H1 (cell line): ENCODE data around the gene MYO15B. TPM values are rescaled to one million over a fixed set of nuclear protein-coding genes. Genes with fewer than 3 reads are reported as not detected.
A peak's percentile ranks its signal among the peaks of the same experiment; 100 is the strongest.

Experiments
- CTCF ChIA-PET: fragments of 300-600 bp; sonication (Branson Sonifier 250); formaldehyde crosslinking; loops from one replicate; lab custom pipeline; 2021; ENCODE audit not compliant: partially characterized antibody; lab: Charles Lee
- POLR2A ChIA-PET: fragments of 300-600 bp; sonication (Branson Sonifier 250); formaldehyde crosslinking; loops from one replicate; lab custom pipeline; 2021; ENCODE audit warnings: inconsistent platforms; ENCODE audit not compliant: partially characterized antibody; lab: Charles Lee
- DNase-seq, 2 experiments: peaks; one replicate each; pipeline versions ENCODE4 v3.0.0 to v3.0.0-alpha.2; 2010 to 2022; ENCODE audit warnings: low spot score in 2 of 2, low read depth in 1 of 2, mixed read lengths in 1 of 2
- FAIRE-seq: peaks from 2 replicates; lab custom pipeline; 2011; peaks lifted over from hg19 to GRCh38; lab: Jason Lieb, UNC
- H2AFZ ChIP-seq: 2 replicates; pipeline ENCODE4 v1.8.1; 2012; ENCODE audit warnings: low read length, inconsistent platforms
- H2AK5ac ChIP-seq: 2 replicates; pipeline ENCODE4 v1.6.1; 2013; ENCODE audit warnings: low read depth, low read length
- H2BK120ac ChIP-seq: replicated peaks from 2 replicates; pipeline ENCODE3; 2013; ENCODE audit warnings: low read depth, low read length, inconsistent platforms
- H2BK12ac ChIP-seq: 2 replicates; pipeline ENCODE4 v1.6.1; 2013; ENCODE audit warnings: low read depth, low read length
- H2BK15ac ChIP-seq: 2 replicates; pipeline ENCODE4 v1.6.1; 2013; ENCODE audit warnings: low read length
- H2BK20ac ChIP-seq: 2 replicates; pipeline ENCODE4 v1.6.1; 2013; ENCODE audit warnings: low read length
- H2BK5ac ChIP-seq: 2 replicates; pipeline ENCODE4 v1.6.1; 2013; ENCODE audit warnings: low read depth, low read length
- H3K14ac ChIP-seq: 2 replicates; pipeline ENCODE4 v1.6.1; 2013; ENCODE audit warnings: inconsistent platforms; ENCODE audit not compliant: insufficient read length
- H3K18ac ChIP-seq: 2 replicates; pipeline ENCODE4 v1.6.1; 2013; ENCODE audit warnings: low read length; ENCODE audit errors: extremely low read depth
- H3K23ac ChIP-seq: 2 replicates; pipeline ENCODE4 v1.6.1; 2013; ENCODE audit warnings: inconsistent platforms; ENCODE audit not compliant: insufficient read length
- H3K23me2 ChIP-seq: 2 replicates; pipeline ENCODE4 v1.6.1; 2013; ENCODE audit warnings: low read depth, low read length
- H3K27ac ChIP-seq: 2 replicates; pipeline ENCODE4 v1.6.1; 2011; ENCODE audit warnings: low read depth, low read length, inconsistent platforms
- H3K27me3 ChIP-seq, 4 experiments: replicated peaks in 1 of 4; 1 replicate in 1 of 4; 2 replicates in 3 of 4; pipeline versions ENCODE4 v1.6.1 to v1.8.1; 2011 to 2013; ENCODE audit warnings: low read length in 3 of 4, mild to moderate bottlenecking in 3 of 4, inconsistent platforms in 2 of 4, mixed read lengths in 2 of 4, moderate library complexity in 1 of 4; ENCODE audit not compliant: control insufficient read depth in 3 of 4, insufficient read depth in 3 of 4; ENCODE audit errors: extremely low read depth in 1 of 4
- H3K36me3 ChIP-seq, 4 experiments: 2 replicates each; pipeline versions ENCODE4 v1.6.1 to v1.8.1; 2011 to 2013; ENCODE audit warnings: mild to moderate bottlenecking in 4 of 4, low read length in 3 of 4, moderate library complexity in 2 of 4, control low read depth in 1 of 4, inconsistent platforms in 1 of 4; ENCODE audit not compliant: insufficient read depth in 4 of 4, control insufficient read depth in 2 of 4
- H3K4ac ChIP-seq: replicated peaks from 2 replicates; pipeline ENCODE3; 2013; ENCODE audit warnings: low read length, low read depth, mixed read lengths, inconsistent platforms; ENCODE audit not compliant: insufficient read length
- H3K4me1 ChIP-seq, 4 experiments: replicated peaks in 1 of 4; 1 replicate in 1 of 4; 2 replicates in 3 of 4; pipeline versions ENCODE4 v1.6.1 to v1.8.1; 2011 to 2013; ENCODE audit warnings: low read length in 3 of 4, inconsistent platforms in 2 of 4, mixed read lengths in 1 of 4; ENCODE audit not compliant: insufficient read depth in 4 of 4, control insufficient read depth in 3 of 4
- H3K4me2 ChIP-seq, 2 experiments: 2 replicates each; pipeline versions ENCODE4 v1.6.1 to v1.8.1; 2011 to 2013; ENCODE audit warnings: low read depth in 2 of 2, low read length in 2 of 2, control low read depth in 1 of 2, inconsistent platforms in 1 of 2, mild to moderate bottlenecking in 1 of 2; ENCODE audit not compliant: insufficient read depth in 1 of 2
- H3K4me3 ChIP-seq, 4 experiments: fragments of 200-600, 300-600 bp in 1 of 4; sonication (generic), shearing (Covaris generic), sonication (Bioruptor Twin) in 1 of 4; 2 replicates each; pipeline versions ENCODE4 v1.5.1 to v1.8.1; 2011 to 2016; ENCODE audit warnings: low read length in 4 of 4, low read depth in 3 of 4, control low read depth in 2 of 4, inconsistent platforms in 2 of 4, mild to moderate bottlenecking in 2 of 4, mixed read lengths in 1 of 4, moderate library complexity in 1 of 4; ENCODE audit not compliant: insufficient read depth in 2 of 4; ENCODE audit errors: extremely low read depth in 1 of 4
- H3K56ac ChIP-seq: replicated peaks from 2 replicates; pipeline ENCODE3; 2013; ENCODE audit warnings: low read depth, mild to moderate bottlenecking, mixed read lengths, low read length, inconsistent platforms; ENCODE audit not compliant: insufficient read length
- H3K79me1 ChIP-seq: 2 replicates; pipeline ENCODE4 v1.6.1; 2013; ENCODE audit warnings: low read depth, low read length, control low read depth
- H3K79me2 ChIP-seq, 2 experiments: 2 replicates each; pipeline versions ENCODE4 v1.6.1 to v1.8.1; 2012 to 2013; ENCODE audit warnings: low read length in 2 of 2, mild to moderate bottlenecking in 2 of 2, inconsistent platforms in 1 of 2; ENCODE audit not compliant: insufficient read depth in 2 of 2, control insufficient read depth in 1 of 2
- H3K9ac ChIP-seq, 4 experiments: replicated peaks in 1 of 4; 1 replicate in 1 of 4; 2 replicates in 3 of 4; pipeline versions ENCODE4 v1.6.1 to v1.8.1; 2011 to 2013; ENCODE audit warnings: low read depth in 3 of 4, low read length in 3 of 4, control low read depth in 2 of 4, mild to moderate bottlenecking in 2 of 4, moderate library complexity in 2 of 4, inconsistent platforms in 1 of 4; ENCODE audit errors: extremely low read depth in 1 of 4
- H3K9me3 ChIP-seq, 2 experiments: 2 replicates each; pipeline versions ENCODE4 v1.6.1 to v1.8.1; 2012 to 2013; ENCODE audit warnings: mild to moderate bottlenecking in 2 of 2, moderate library complexity in 2 of 2, control low read depth in 1 of 2, inconsistent platforms in 1 of 2, low read depth in 1 of 2, low read length in 1 of 2, mixed read lengths in 1 of 2; ENCODE audit not compliant: insufficient read depth in 2 of 2
- H4K20me1 ChIP-seq, 2 experiments: replicated peaks in 1 of 2; 2 replicates each; pipeline versions ENCODE3 to v1.8.1; 2011 to 2013; ENCODE audit warnings: inconsistent platforms in 2 of 2, low read length in 2 of 2, mild to moderate bottlenecking in 1 of 2; ENCODE audit not compliant: insufficient read depth in 2 of 2, control insufficient read depth in 1 of 2
- H4K5ac ChIP-seq: 2 replicates; pipeline ENCODE4 v1.6.1; 2013; ENCODE audit warnings: low read length, low read depth, mixed read lengths, inconsistent platforms; ENCODE audit not compliant: insufficient read length
- H4K8ac ChIP-seq: 2 replicates; pipeline ENCODE4 v1.8.0; 2013; ENCODE audit warnings: mild to moderate bottlenecking, moderate library complexity, low read length, inconsistent platforms; ENCODE audit not compliant: insufficient read depth; ENCODE audit errors: extremely low read depth
- H4K91ac ChIP-seq: replicated peaks from 2 replicates; pipeline ENCODE3; 2013; ENCODE audit warnings: low read length, mixed read lengths, inconsistent platforms; ENCODE audit not compliant: insufficient read length
- CEBPB ChIP-seq: IDR thresholded peaks from 2 replicates; pipeline ENCODE4 v1.6.1; 2012; ENCODE audit warnings: low read depth, low read length
- POLR2AphosphoS5 ChIP-seq: IDR thresholded peaks from 2 replicates; pipeline ENCODE4 v1.6.1; 2011; ENCODE audit warnings: low read depth, low read length
- RBBP5 ChIP-seq: IDR thresholded peaks from 2 replicates; pipeline ENCODE4 v1.7.1; 2012; ENCODE audit warnings: low read depth, mild to moderate bottlenecking, inconsistent platforms, low read length, moderate library complexity, borderline replicate concordance
- SIN3A ChIP-seq, 2 experiments: IDR thresholded peaks in 1 of 2; conservative IDR thresholded peaks in 1 of 2; 2 replicates each; pipeline ENCODE4 v1.6.1; 2011 to 2012; ENCODE audit warnings: low read length in 2 of 2, improper control_type of control experiment in 1 of 2, low read depth in 1 of 2, mild to moderate bottlenecking in 1 of 2
- SP2 ChIP-seq: IDR thresholded peaks from 2 replicates; pipeline ENCODE4 v1.6.1; 2012; ENCODE audit warnings: mild to moderate bottlenecking, low read length, inconsistent platforms
- TAF7 ChIP-seq: optimal IDR thresholded peaks from 2 replicates; pipeline ENCODE3; 2011; ENCODE audit warnings: low read depth, mild to moderate bottlenecking, inconsistent platforms, low read length, moderate library complexity, borderline replicate concordance
- TEAD4 ChIP-seq: IDR thresholded peaks from 2 replicates; pipeline ENCODE4 v1.6.1; 2012; ENCODE audit warnings: low read depth, low read length, inconsistent platforms, mixed read lengths
- USF2 ChIP-seq: IDR thresholded peaks from 2 replicates; pipeline ENCODE4 v1.6.1; 2011; ENCODE audit warnings: low read length, improper control_type of control experiment
- ZNF274 ChIP-seq: IDR thresholded peaks from 2 replicates; pipeline ENCODE4 v1.7.0; 2012; ENCODE audit warnings: low read length, borderline replicate concordance; ENCODE audit errors: extremely low read depth
- WGBS, 2 experiments: shearing (Covaris generic) in 1 of 2; methylation state at CpG; one replicate each; pipeline versions ENCODE4 v1.1.6 to v1.1.7; 2013 to 2015; ENCODE audit warnings: low lambda C conversion rate in 2 of 2, mixed read lengths in 2 of 2, inconsistent platforms in 1 of 2, low coverage in 1 of 2, missing lambda C conversion rate in 1 of 2; ENCODE audit not compliant: insufficient replicate concordance in 2 of 2, insufficient coverage in 1 of 2, insufficient read length in 1 of 2; ENCODE audit errors: extremely low coverage in 1 of 2, missing lambda C conversion rate in 1 of 2; 5-methylcytosine and 5-hydroxymethylcytosine counted together
- polyA plus RNA-seq, 7 experiments: library from polyadenylated mRNA; depleted of rRNA in 3 of 7; stranded (reverse) in 5 of 7; unstranded in 2 of 7; fragments of >200 nt in 5 of 7; fragments of 200-250 nt in 2 of 7; gene quantifications; 1 replicate in 5 of 7; 2 replicates in 1 of 7; 4 replicates in 1 of 7; pipeline versions ENCODE4 v1.2.1 to v1.2.3, GENCODE V29; 2011 to 2013; ENCODE audit warnings: missing spikeins in 2 of 7, mixed read lengths in 2 of 7
- total RNA-seq: library from RNA; stranded (reverse); fragmentation: NEBNext Ultra II Directional; extraction: Animal tissue kit (Norgen Biotek cat#: 25700); gene quantifications from 2 replicates; pipeline ENCODE4 v1.2.1, GENCODE V29; 2021

Gene MYO15B
- total and polyA plus RNA-seq, 2 of the 8 experiments (the other 6 are each of a cell fraction or from before 2014, with no cell fraction given) = 7.1 to 11.2 TPM

GRCh38 chr17:75640556-75641119, 53.0 kb downstream of the MYO15B start:
- H3K4me2 ChIP-seq = no peak overlapping the region
- POLR2A ChIA-PET = interaction anchor here (0.6 to 2.2 kb wide), 4 partner anchors 10 to 144 kb away, joined by 3 to 9 read pairs (median 4); partner anchors contain the start of gene UNK
- no peaks in the 10 kb centered on the region for H3K9me3 ChIP-seq
- 0 out of 2 replicates have a peak overlapping the region, but pooled peaks have one; percentile 17 for H2BK12ac ChIP-seq
- H2BK15ac ChIP-seq = no peak overlapping the region
- no peak overlapping the region for H4K5ac ChIP-seq
- no peak overlapping the region for H4K91ac ChIP-seq
- no peak overlapping the region for H3K9ac ChIP-seq
- DNase-seq = no peak
- no peak overlapping the region for H2BK120ac ChIP-seq
- no peaks in the 10 kb centered on the region for H3K79me1 ChIP-seq
- no peak overlapping the region for H3K23ac ChIP-seq
- no peaks in the 10 kb centered on the region; a peak in 1 of 8 replicates for H3K36me3 ChIP-seq
- no peak overlapping the region for H3K56ac ChIP-seq
- 89% methylated on average over 12 of the region's 13 CpGs; no CpG with 5 or more reads in 1 of the 2 experiments for WGBS, 2 experiments
- CTCF ChIA-PET = interaction anchor here (0.6 to 59.2 kb wide), 6 partner anchors 3 to 113 kb away, joined by 4 to 2200 read pairs (median 158); partner anchors contain the start of genes RECQL5, SAP30BP and SMIM5
- no peak overlapping the region for H2AK5ac ChIP-seq
- no peaks in the 10 kb centered on the region for H3K27me3 ChIP-seq
- no peak overlapping the region for H3K18ac ChIP-seq
- no peaks in the 10 kb centered on the region for H3K23me2 ChIP-seq
- no peak overlapping the region for H3K4me3 ChIP-seq
- no peak overlapping the region for H3K4ac ChIP-seq
- H3K79me2 ChIP-seq = no peaks in the 10 kb centered on the region; a peak in 1 of 4 replicates
- peaks cover 5 to 16% (median 10%) of the 10 kb centered on the region in 4 experiments for H3K4me1 ChIP-seq
- no peak overlapping the region for H2BK20ac ChIP-seq
- H2BK5ac ChIP-seq = no peak overlapping the region; the same call in 1 of the 2 replicates
- H2AFZ ChIP-seq = no peak overlapping the region
- peaks cover 0 to 4% of the 10 kb centered on the region in 2 experiments for H4K20me1 ChIP-seq
- H3K14ac ChIP-seq = no peak overlapping the region
- FAIRE-seq = no peak
- TF ChIP-seq TAF7 (no peak), USF2 (no peak), SP2 (no peak), ZNF274 (no peak), RBBP5 (no peak), CEBPB (no peak), TEAD4 (no peak), SIN3A (conservative IDR thresholded peaks at IDR 0.05 in 1 of 2, IDR thresholded peaks at IDR 0.05 in 1 of 2; ENCODE audit: low read depth in 1 of 2, low read length in 2 of 2) (no peak), POLR2AphosphoS5 (no peak)
- TF ChIP-seq, all 59 proteins: peak for 0
- Histone ChIP-seq H3K27ac (no peak overlapping the region), H4K8ac (peak overlapping the region; percentile 3; the same call in 1 of the 2 replicates)
